IPS-NIHi11 (cell line): ENCODE data around the gene RMI2.
"Not testable (repeated sequence)": the region's sequence is repeated elsewhere in the genome, so short reads cannot be mapped to it uniquely, and the experiment has no call there.

ENCODE experiments used
- DNase-seq: peaks from one replicate; pipeline ENCODE4 v3.0.0; 2012; ENCODE audit warnings: mixed read lengths, low spot score

RMI2 gene

GRCh38 chr16:11354733-11355574, 9.7 kb downstream of the RMI2 start:
- DNase-seq: no peak

- DNase-seq: no peak
Observed at GRCh38 chr16:11355862-11356261, 10.6 kb downstream of the RMI2 start.

GRCh38 chr16:11356573-11357331, 11.5 kb downstream of the RMI2 start:
- DNase-seq: peak; percentile 83

GRCh38 chr16:11358531-11358930, 13.3 kb downstream of the RMI2 start:
- no peak for DNase-seq

GRCh38 chr16:11359370-11359769, 14.1 kb downstream of the RMI2 start:
- no peak for DNase-seq

- no peak for DNase-seq
Observed at GRCh38 chr16:11360641-11361373, 15.5 kb downstream of the RMI2 start.

- no peak for DNase-seq
Observed at GRCh38 chr16:11361701-11362451, 16.6 kb downstream of the RMI2 start.

- no peak for DNase-seq
Observed at GRCh38 chr16:11363927-11364258, 18.6 kb downstream of the RMI2 start.

- no peak for DNase-seq
Observed at GRCh38 chr16:11367483-11367906, 22.2 kb downstream of the RMI2 start.

GRCh38 chr16:11370084-11370931, 25.0 kb downstream of the RMI2 start:
- no peak for DNase-seq

GRCh38 chr16:11370932-11371279, 25.6 kb downstream of the RMI2 start:
- not testable (repeated sequence) for DNase-seq

GRCh38 chr16:11372073-11372828, 27.0 kb downstream of the RMI2 start:
- DNase-seq: no peak

- DNase-seq: no peak
Observed at GRCh38 chr16:11372829-11373306, 27.6 kb downstream of the RMI2 start.

GRCh38 chr16:11374255-11374654, 29.0 kb downstream of the RMI2 start:
- no peak for DNase-seq

GRCh38 chr16:11377154-11377553, 31.9 kb downstream of the RMI2 start:
- DNase-seq: no peak

GRCh38 chr16:11378951-11379350, 33.7 kb downstream of the RMI2 start:
- DNase-seq: not testable (repeated sequence)

GRCh38 chr16:11379420-11379819, 34.2 kb downstream of the RMI2 start:
- DNase-seq: no peak

- no peak for DNase-seq
Observed at GRCh38 chr16:11380836-11381235, 35.6 kb downstream of the RMI2 start.

- DNase-seq: no peak
Observed at GRCh38 chr16:11383481-11384183, 38.4 kb downstream of the RMI2 start.
